GM21526 (cell line): Measurements from ENCODE around the gene ARL15.

Experiments
- ATAC-seq: cut with Tn5 transposase; IDR thresholded peaks from one replicate; pipeline ENCODE4 v1.9.1; 2021; ENCODE audit warnings: moderate library complexity; ENCODE audit not compliant: unreplicated experiment, low FRiP score

Gene ARL15

GRCh38 chr5:54171645-54172384, 138.6 kb downstream of the ARL15 start:
- peak; percentile 79 for ATAC-seq

- no peak for ATAC-seq
Measured at GRCh38 chr5:54165687-54166086, 144.7 kb downstream of the ARL15 start.

- no peak for ATAC-seq
Measured at GRCh38 chr5:54162184-54162583, 148.2 kb downstream of the ARL15 start.

- ATAC-seq, result no peak
Measured at GRCh38 chr5:54160329-54160728, 150.0 kb downstream of the ARL15 start.

- no peak for ATAC-seq
Measured at GRCh38 chr5:54159893-54160195, 150.5 kb downstream of the ARL15 start.

GRCh38 chr5:54159153-54159892, 151.1 kb downstream of the ARL15 start:
- ATAC-seq, result no peak

GRCh38 chr5:54156577-54156976, 153.8 kb downstream of the ARL15 start:
- ATAC-seq, result no peak

- ATAC-seq, result no peak
Measured at GRCh38 chr5:54150841-54151240, 159.5 kb downstream of the ARL15 start.

GRCh38 chr5:54148858-54149257, 161.5 kb downstream of the ARL15 start:
- ATAC-seq, result no peak

GRCh38 chr5:54148067-54148845, 162.1 kb downstream of the ARL15 start:
- ATAC-seq, result no peak

- no peak for ATAC-seq
Measured at GRCh38 chr5:54146916-54147315, 163.5 kb downstream of the ARL15 start.

GRCh38 chr5:54146390-54146789, 164.0 kb downstream of the ARL15 start:
- no peak for ATAC-seq

- ATAC-seq, result no peak
Measured at GRCh38 chr5:54140247-54140840, 170.0 kb downstream of the ARL15 start.

GRCh38 chr5:54136516-54137440, 173.6 kb downstream of the ARL15 start:
- ATAC-seq, result no peak

GRCh38 chr5:54135042-54135441, 175.3 kb downstream of the ARL15 start:
- no peak for ATAC-seq

GRCh38 chr5:54133917-54134316, 176.5 kb downstream of the ARL15 start:
- no peak for ATAC-seq

GRCh38 chr5:54120473-54120872, 189.9 kb downstream of the ARL15 start:
- no peak for ATAC-seq

GRCh38 chr5:54117957-54118356, 192.4 kb downstream of the ARL15 start:
- no peak for ATAC-seq

GRCh38 chr5:54115735-54116403, 194.5 kb downstream of the ARL15 start:
- ATAC-seq, result no peak
